Measurements from ENCODE around the gene PIPOX.

Gene PIPOX

DNA sequence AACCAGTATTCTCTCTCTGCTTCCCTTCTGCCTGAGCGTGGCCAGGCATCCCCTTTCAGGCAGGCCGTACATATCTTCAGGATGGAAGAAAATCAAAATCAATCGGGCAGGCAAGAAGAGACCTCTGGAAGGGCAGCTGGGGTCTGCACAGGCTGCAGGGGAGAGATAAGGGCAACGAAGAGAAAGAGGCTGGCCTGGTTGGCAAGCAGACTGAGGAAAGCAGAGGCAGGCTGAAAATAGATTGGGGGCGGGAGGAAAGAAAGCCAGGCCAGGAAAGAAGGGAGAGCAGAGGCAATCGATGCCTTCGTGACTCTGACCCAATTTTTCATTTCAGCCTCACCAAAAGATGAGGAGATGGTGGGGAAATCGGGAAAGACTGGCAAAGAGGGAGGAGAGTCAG, 18.1 kb downstream of the PIPOX start:
- no peak overlapping the region for H3K4me3 ChIP-seq (ENCODE audit: low read depth, low read length)
- TF ChIP-seq, protein P1, sequence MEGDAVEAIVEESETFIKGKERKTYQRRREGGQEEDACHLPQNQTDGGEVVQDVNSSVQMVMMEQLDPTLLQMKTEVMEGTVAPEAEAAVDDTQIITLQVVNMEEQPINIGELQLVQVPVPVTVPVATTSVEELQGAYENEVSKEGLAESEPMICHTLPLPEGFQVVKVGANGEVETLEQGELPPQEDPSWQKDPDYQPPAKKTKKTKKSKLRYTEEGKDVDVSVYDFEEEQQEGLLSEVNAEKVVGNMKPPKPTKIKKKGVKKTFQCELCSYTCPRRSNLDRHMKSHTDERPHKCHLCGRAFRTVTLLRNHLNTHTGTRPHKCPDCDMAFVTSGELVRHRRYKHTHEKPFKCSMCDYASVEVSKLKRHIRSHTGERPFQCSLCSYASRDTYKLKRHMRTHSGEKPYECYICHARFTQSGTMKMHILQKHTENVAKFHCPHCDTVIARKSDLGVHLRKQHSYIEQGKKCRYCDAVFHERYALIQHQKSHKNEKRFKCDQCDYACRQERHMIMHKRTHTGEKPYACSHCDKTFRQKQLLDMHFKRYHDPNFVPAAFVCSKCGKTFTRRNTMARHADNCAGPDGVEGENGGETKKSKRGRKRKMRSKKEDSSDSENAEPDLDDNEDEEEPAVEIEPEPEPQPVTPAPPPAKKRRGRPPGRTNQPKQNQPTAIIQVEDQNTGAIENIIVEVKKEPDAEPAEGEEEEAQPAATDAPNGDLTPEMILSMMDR (conservative IDR thresholded peaks at IDR 0.05; ENCODE audit: low read depth, low read length): no peak
- DNase-seq (ENCODE audit: low read depth): no peak

DNA sequence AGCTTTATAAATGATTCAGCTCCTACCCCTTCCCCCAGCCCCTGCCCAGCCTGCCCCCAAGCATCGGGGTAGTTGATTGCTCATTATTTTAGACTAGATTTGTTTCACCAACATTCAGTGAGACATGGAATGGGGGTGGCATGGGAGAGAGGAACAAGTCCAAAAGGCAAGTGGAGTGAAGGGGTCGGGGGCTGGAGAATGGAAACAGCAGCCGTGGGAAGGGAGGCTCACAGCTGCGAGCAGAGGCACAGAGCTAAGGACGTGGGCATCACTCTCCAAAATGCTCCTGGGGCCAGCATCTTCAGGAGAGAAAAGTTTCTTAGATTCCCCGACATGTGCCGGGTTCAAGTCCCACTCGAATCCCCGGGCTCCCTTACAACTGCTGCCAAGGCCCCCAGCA, 19.3 kb downstream of the PIPOX start:
- no peak overlapping the region for H3K4me3 ChIP-seq (ENCODE audit: low read depth, low read length)
- TF ChIP-seq, protein P1 (conservative IDR thresholded peaks at IDR 0.05; ENCODE audit: low read depth, low read length): no peak
- no peak for DNase-seq (ENCODE audit: low read depth)

DNA sequence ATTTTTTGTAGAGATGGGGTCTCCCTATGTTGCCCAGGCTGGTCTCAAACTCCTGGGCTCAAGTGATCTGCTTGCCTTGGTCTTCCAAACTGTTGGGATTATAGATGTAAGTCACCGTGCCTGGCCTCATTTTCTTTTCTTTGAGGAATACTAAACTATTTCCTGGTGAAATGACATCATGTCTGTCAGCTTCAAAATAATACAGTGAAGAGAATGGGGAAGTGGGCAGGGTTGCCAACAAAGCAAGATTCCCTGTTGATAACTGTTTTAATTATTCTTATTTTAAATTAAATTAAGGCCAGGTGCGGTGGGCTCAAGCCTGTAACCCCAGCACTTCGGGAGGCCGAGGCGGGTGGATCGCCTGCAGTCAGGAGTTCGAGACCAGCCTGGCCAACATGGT, 21.1 kb downstream of the PIPOX start:
- TF ChIP-seq, protein P1 (conservative IDR thresholded peaks at IDR 0.05; ENCODE audit: low read depth, low read length): no peak
- H3K4me3 ChIP-seq (ENCODE audit: low read depth, low read length): no peak overlapping the region
- DNase-seq (ENCODE audit: low read depth): no peak

DNA sequence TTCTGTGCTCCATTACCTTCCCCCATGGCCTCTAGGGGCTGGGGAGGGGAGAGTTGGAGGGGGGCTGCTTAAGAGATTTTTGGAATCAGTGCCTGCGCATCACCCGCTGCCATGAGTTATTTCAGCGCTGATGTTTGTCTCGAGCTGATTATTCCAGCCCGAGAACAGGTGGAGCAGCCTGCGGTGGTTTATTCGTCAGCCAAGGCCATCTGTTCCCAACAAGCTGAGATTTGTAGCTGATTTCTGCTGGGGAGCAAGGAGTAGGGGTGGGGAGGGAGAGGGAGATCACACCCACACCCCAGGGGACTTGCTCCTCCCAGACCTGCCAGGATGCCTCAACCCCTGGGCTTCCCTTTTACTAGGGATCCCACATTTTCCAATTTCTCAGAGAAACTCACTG, 23.1 kb downstream of the PIPOX start:
- TF ChIP-seq, protein P1 (conservative IDR thresholded peaks at IDR 0.05; ENCODE audit: low read depth, low read length): no peak
- no peak for DNase-seq (ENCODE audit: low read depth)
- no peak overlapping the region for H3K4me3 ChIP-seq (ENCODE audit: low read depth, low read length)

DNA sequence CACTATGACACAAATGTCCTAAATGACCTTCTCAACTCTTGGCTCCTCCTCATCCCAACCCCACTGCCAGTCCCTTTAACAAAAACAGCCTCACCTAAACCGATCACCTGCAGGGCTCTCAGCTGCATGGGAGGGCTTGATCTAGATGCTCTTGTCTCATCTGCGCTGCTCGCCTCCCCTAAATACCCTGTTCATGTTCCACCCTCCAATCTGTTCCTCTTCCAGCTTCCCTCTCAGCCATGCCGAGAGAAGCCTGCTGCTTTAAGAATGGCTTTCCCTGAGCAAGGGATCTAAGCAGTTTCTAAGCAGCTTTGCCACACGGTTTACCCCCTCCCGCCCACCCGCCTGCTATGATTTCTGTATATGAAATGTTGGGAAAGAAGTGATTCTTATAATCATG, 23.7 kb downstream of the PIPOX start:
- no peak for DNase-seq (ENCODE audit: low read depth)
- TF ChIP-seq, protein P1 (conservative IDR thresholded peaks at IDR 0.05; ENCODE audit: low read depth, low read length): no peak
- H3K4me3 ChIP-seq (ENCODE audit: low read depth, low read length): no peak overlapping the region

DNA sequence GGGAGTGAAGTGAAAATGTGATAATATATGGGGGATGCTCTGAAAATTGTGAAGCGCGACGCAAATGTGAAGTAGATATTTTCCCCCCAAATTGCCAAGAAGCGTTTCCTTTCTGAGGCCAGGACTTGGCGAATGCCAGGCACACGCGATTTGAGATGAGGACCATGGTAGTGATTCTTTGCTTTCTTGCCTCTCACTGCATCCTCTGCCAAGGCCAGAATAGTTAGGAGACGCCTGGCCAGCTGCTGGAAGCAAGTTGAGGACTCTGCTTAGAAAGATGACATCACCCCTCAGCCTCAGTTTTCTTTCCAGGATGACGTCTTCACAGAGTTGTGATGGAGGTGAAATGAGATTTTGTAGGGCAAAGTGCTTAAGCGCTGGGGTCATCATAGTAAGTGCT, 25.9 kb downstream of the PIPOX start:
- no peak overlapping the region for H3K4me3 ChIP-seq (ENCODE audit: low read depth, low read length)
- TF ChIP-seq, protein P1 (conservative IDR thresholded peaks at IDR 0.05; ENCODE audit: low read depth, low read length): no peak
- DNase-seq (ENCODE audit: low read depth): no peak

DNA sequence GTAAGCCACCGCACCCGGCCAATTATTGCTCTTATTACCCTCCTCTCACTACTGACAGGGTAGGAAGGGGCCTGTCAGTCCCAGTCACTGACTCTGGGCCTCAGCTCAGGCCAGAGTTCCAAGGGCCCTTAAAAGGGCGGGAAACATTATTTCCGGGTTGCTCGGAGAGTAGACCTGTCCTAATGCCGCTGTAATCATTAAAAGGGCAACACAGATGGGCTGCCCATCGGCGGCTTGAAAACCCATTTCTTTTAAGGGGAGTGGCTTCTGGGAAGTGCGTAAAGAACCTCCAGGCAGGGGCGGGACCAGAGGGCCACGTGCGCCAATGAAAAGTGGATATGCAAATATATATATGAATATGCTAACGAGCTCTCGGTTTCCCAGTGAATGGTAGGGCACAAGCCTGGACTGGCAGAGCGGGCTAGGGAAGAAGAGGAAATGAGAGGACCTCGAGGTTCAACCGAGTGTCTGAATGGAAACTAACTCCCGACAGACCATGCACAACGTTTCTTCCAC, 26.6 kb downstream of the PIPOX start:
- no peak overlapping the region for H3K4me3 ChIP-seq (ENCODE audit: low read depth, low read length)
- TF ChIP-seq, protein P1 (conservative IDR thresholded peaks at IDR 0.05; ENCODE audit: low read depth, low read length): no peak
- DNase-seq (ENCODE audit: low read depth): no peak
